ENCODE results near the gene MYD88. TPM values are rescaled to one million over a fixed set of nuclear protein-coding genes. Genes with fewer than 3 reads are reported as not detected.

MYD88 gene
- 31.1 and 55.6 TPM in 2 replicates for total RNA-seq (ENCODE audit: low replicate concordance)
- long read RNA-seq, transcript MYD88-203 (4 exons, 2,712 nt): minor isoform, 5 of 210 reads
- long read RNA-seq, transcript MYD88-201 (5 exons, 2,850 nt): major isoform, 149 of 210 reads
- long read RNA-seq, partial matches to known transcripts: 3 of 210 reads
- long read RNA-seq, other reads (novel, unspliced or antisense): 46 of 210 reads

GRCh38 chr3:38138349-38139190 is at the start of gene MYD88:
TSS of gene MYD88 (plus strand) at chr3:38138661. CDS start at chr3:38138701, 40 bp downstream.
- peak within 1 kb of the TSS; percentile 95 for H3K27ac Mint-ChIP-seq
- H3K27me3 Mint-ChIP-seq: no peaks in the 10 kb centered on the region
- H3K36me3 Mint-ChIP-seq: peaks cover 12% of the 10 kb centered on the region
- H3K4me3 Mint-ChIP-seq: peak within 1 kb of the TSS; percentile 92
- peaks cover 35% of the 10 kb centered on the region for H3K4me1 Mint-ChIP-seq (ENCODE audit: unreplicated experiment)
- no peaks in the 10 kb centered on the region for H3K9me3 Mint-ChIP-seq
- DNase-seq (ENCODE audit: extremely low spot score, unreplicated experiment): peak; percentile 80
- TF ChIP-seq CTCF (conservative IDR thresholded peaks at IDR 0.05): peak; percentile 8

- Mint-ChIP-seq H3K27me3 (peaks cover 47% of the 10 kb centered on the region), H3K27ac (no peak overlapping the region), H3K36me3 (peaks cover 2% of the 10 kb centered on the region), H3K9me3 (peaks cover under 1% of the 10 kb centered on the region), H3K4me3 (no peak overlapping the region), H3K4me1 (ENCODE audit: unreplicated experiment) (no peaks in the 10 kb centered on the region)
- no peak for TF ChIP-seq CTCF (conservative IDR thresholded peaks at IDR 0.05)
- no peak for DNase-seq (ENCODE audit: extremely low spot score, unreplicated experiment)
These were observed 49.3 kb upstream of the MYD88 start for GRCh38 chr3:38089163-38089562.

DNA sequence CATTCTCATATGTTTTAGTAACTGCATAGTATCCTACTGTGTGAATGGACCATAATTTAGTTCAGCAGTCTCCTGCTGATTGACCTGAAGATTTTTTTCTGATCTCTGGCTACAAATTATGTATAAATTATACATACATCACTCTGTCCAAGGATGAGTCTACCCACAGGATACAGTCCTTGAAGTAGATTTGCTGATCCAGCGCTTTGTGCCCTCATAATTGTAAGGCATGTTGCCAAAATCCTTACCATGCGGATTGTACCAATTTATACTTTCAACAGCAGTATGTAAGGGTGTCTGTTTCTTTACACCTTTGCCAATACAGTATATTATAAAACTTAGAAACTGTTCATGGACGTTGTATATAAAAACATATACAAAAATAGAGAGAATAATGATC is 48.0 kb upstream of the MYD88 start:
- H3K4me3 Mint-ChIP-seq: no peak overlapping the region
- no peaks in the 10 kb centered on the region for H3K9me3 Mint-ChIP-seq
- H3K4me1 Mint-ChIP-seq (ENCODE audit: unreplicated experiment): no peaks in the 10 kb centered on the region
- H3K36me3 Mint-ChIP-seq: no peaks in the 10 kb centered on the region
- no peak for TF ChIP-seq CTCF (conservative IDR thresholded peaks at IDR 0.05)
- no peak overlapping the region for H3K27ac Mint-ChIP-seq
- DNase-seq (ENCODE audit: extremely low spot score, unreplicated experiment): no peak
- peaks cover 43% of the 10 kb centered on the region for H3K27me3 Mint-ChIP-seq

- Mint-ChIP-seq H3K9me3 (no peaks in the 10 kb centered on the region), H3K27ac (no peak overlapping the region)
These were observed 43.5 kb upstream of the MYD88 start for GRCh38 chr3:38094999-38095398.

More at GRCh38 chr3:38094999-38095398, 43.5 kb upstream of the MYD88 start:
- no peak for TF ChIP-seq CTCF (conservative IDR thresholded peaks at IDR 0.05)
- H3K36me3 Mint-ChIP-seq: no peaks in the 10 kb centered on the region
- no peak for DNase-seq (ENCODE audit: extremely low spot score, unreplicated experiment)
- peaks cover 4% of the 10 kb centered on the region for H3K4me1 Mint-ChIP-seq (ENCODE audit: unreplicated experiment)
- H3K4me3 Mint-ChIP-seq: no peak overlapping the region
- H3K27me3 Mint-ChIP-seq: peaks cover 51% of the 10 kb centered on the region

All from type B pancreatic cell (in vitro differentiated cells).